Lung (tissue), 12 donors: Measurements from ENCODE around the gene MRPL1. TPM values are rescaled to one million over a fixed set of nuclear protein-coding genes. Genes with fewer than 3 reads are reported as not detected.

ENCODE experiments used
- ATAC-seq: fragments of 200-7000 bp; cut with Tn5 transposase; one replicate; pipeline ENCODE4 v1.9.1; 2020; ENCODE audit warnings: moderate number of reproducible peaks; ENCODE audit not compliant: insufficient read depth, low FRiP score
- DNase-seq, 3 donors: peaks; one replicate each; pipeline ENCODE4 v3.0.0-alpha.2; 2013 to 2017
- H3K27ac ChIP-seq, 2 donors: one replicate each; pipeline ENCODE4 v1.5.1; 2013; ENCODE audit warnings: mild to moderate bottlenecking in 2 of 2, moderate library complexity in 2 of 2, control low read depth in 1 of 2, inconsistent platforms in 1 of 2, low read depth in 1 of 2, low read length in 1 of 2
- H3K27me3 ChIP-seq, 3 donors: one replicate each; pipeline ENCODE4 v1.5.1; 2013; ENCODE audit warnings: low read length in 2 of 3; ENCODE audit not compliant: control insufficient read depth in 3 of 3, insufficient read depth in 3 of 3
- H3K36me3 ChIP-seq, 4 donors: one replicate each; pipeline ENCODE4 v1.5.1; 2013; ENCODE audit warnings: low read length in 4 of 4, mild to moderate bottlenecking in 1 of 4, moderate library complexity in 1 of 4; ENCODE audit not compliant: control insufficient read depth in 4 of 4, insufficient read depth in 4 of 4
- H3K4me1 ChIP-seq, 5 donors: one replicate each; pipeline ENCODE4 v1.5.1; 2013; ENCODE audit warnings: low read length in 5 of 5, mild to moderate bottlenecking in 2 of 5, moderate library complexity in 1 of 5; ENCODE audit not compliant: control insufficient read depth in 5 of 5, insufficient read depth in 5 of 5
- H3K4me3 ChIP-seq: one replicate; pipeline ENCODE4 v1.5.1; 2013; ENCODE audit warnings: mild to moderate bottlenecking, control low read depth, moderate library complexity
- H3K9ac ChIP-seq, 2 donors: one replicate each; pipeline ENCODE4 v1.5.1; 2013; ENCODE audit warnings: low read length in 2 of 2, control low read depth in 1 of 2; ENCODE audit not compliant: insufficient read depth in 1 of 2
- H3K9me3 ChIP-seq, 4 donors: one replicate each; pipeline ENCODE4 v1.5.1; 2013; ENCODE audit warnings: low read length in 3 of 4, mild to moderate bottlenecking in 1 of 4, moderate library complexity in 1 of 4; ENCODE audit not compliant: control insufficient read depth in 4 of 4, insufficient read depth in 3 of 4
- CTCF ChIP-seq: IDR thresholded peaks from 2 replicates; pipeline ENCODE4 v1.5.1; 2012; ENCODE audit warnings: mild to moderate bottlenecking; ENCODE audit errors: control extremely low read depth, extremely low read depth
- WGBS, 2 donors: extraction: QIAGEN DNeasy Blood & Tissue Kit; methylation state at CpG; one replicate each; pipeline ENCODE4 v1.1.7; 2013; 5-methylcytosine and 5-hydroxymethylcytosine counted together
- polyA plus RNA-seq, 2 donors: library from polyadenylated mRNA; stranded (reverse); fragments of 200-250 nt; gene quantifications; one replicate each; pipeline ENCODE4 v1.2.1, GENCODE V29; 2013
- total RNA-seq, 2 donors: library from RNA; depleted of rRNA in 1 of 2; stranded (reverse); fragments of >200 nt in 1 of 2; gene quantifications; one replicate each; pipeline ENCODE4 v1.2.1, GENCODE V29; 2014 to 2021
- donor health status: control.
- donor health status: control.
- donor health status: Bipolar disorder and iron deficiency.
- donor health status: healthy.
- donor health status: DM: yes; HTN: yes; CAD: no.

Gene MRPL1
- total and polyA plus RNA-seq, 4 donors = 19.9 to 45.4 (median 26.1) TPM

DNA sequence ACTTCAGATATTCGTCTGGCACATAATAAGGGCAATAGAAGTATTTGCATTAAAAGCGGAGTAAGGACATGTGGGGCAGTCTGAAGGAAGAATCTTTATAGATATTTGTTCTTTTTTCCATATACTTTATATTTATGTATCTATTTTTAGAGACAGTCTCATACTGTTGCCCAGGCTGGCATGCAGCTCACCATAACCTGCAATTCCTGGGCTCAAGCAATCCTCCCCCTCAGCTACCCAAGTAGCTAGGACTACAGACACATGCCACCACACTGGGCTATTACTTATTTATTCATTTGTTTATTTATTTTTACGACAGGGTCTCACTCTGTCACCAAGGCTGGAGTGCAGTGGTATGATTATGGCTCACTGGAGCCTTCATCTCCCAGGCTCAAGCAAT, 16.7 kb upstream of the MRPL1 start:
- Histone ChIP-seq H3K36me3 (no peaks in the 10 kb centered on the region), H3K27ac (no peak overlapping the region), H3K27me3 (no peaks in the 10 kb centered on the region), H3K9me3 (no peaks in the 10 kb centered on the region), H3K4me1 (no peaks in the 10 kb centered on the region), H3K4me3 (no peak overlapping the region), H3K9ac (no peak overlapping the region)
- DNase-seq (no peak), ATAC-seq (no peak)
- 90 to 92% methylated on average over 3 of the region's 3 CpGs for WGBS, 2 donors
- no peak for TF ChIP-seq CTCF

DNA sequence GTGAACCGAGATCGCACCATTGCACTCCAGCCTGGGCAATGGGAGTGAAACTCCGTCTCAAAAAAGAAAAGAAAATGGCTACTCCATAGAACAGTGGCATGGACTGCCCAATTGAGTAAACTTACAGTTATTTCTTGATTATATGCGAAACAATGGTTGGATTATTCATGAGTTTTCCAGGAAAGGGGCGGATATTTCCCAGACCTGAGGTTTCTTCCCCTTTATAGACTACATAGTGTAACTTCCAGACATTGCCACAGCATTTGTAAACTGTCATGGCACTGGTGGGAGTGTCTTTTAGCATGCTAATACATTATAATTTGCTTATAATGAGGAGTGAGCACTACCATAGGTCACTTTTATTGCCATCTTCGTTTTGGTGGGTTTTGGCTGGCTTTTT, 14.1 kb upstream of the MRPL1 start:
- Histone ChIP-seq H3K9ac (no peak overlapping the region), H3K9me3 (no peaks in the 10 kb centered on the region), H3K4me1 (no peaks in the 10 kb centered on the region), H3K27ac (no peak overlapping the region), H3K4me3 (no peak overlapping the region), H3K27me3 (no peaks in the 10 kb centered on the region), H3K36me3 (no peaks in the 10 kb centered on the region)
- DNase-seq (no peak), ATAC-seq (no peak)
- TF ChIP-seq CTCF = no peak
- 94 to 96% methylated on average over 6 of the region's 6 CpGs for WGBS, 2 donors

DNA sequence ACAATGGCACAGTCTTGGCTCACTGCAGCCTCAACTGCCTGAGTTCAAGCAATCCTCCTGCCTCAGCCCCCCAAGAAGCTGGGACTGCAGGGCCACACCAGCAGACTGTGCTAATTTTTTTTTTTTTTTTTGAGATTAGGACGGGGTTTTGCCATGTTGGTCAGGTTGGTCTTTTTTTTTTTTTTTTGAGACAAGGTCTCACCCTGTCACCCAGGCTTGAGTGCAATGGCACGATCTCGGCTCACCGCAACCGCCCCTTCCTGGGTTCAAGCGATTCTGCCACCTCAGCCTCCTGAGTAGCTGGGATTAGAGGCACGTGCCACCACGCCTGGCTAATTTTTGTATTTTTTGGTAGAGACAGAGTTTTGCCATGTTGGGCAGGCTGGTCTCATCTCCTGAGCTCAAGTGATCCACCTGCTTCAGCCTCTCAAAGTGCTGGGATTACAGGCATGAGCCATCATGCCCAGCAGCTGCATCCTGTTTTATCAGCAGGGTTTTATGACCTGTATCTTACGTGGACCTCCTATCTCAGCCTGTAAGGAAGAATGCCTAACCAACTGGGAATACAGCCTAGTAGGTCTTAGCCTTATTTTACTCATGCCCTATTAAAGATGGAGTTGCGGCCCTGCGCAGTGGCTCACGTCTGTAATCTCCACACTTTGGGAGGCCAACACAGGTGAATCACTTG, 13.2 kb upstream of the MRPL1 start:
- whole genome bisulfite sequencing, 2 donors = 91 to 96% methylated on average over 12 of the region's 12 CpGs
- no peaks in the 10 kb centered on the region for H3K36me3 ChIP-seq
- H3K27me3 ChIP-seq = no peaks in the 10 kb centered on the region
- H3K9ac ChIP-seq = no peak overlapping the region
- H3K9me3 ChIP-seq = no peaks in the 10 kb centered on the region
- no peaks in the 10 kb centered on the region for H3K4me1 ChIP-seq
- H3K4me3 ChIP-seq = no peak overlapping the region
- ATAC-seq = no peak
- H3K27ac ChIP-seq = no peak overlapping the region
- no peak for DNase-seq
- no peak for TF ChIP-seq CTCF
